Kidney epithelial cell (primary cell): Measurements from ENCODE around the gene PRPSAP1. TPM values are rescaled to one million over a fixed set of nuclear protein-coding genes. Genes with fewer than 3 reads are reported as not detected.
"Not testable (repeated sequence)": the region's sequence is repeated elsewhere in the genome, so short reads cannot be mapped to it uniquely, and the experiment has no call there.

Experiments used
- DNase-seq: peaks from one replicate; pipeline ENCODE4 v3.0.0-alpha.2; 2010; ENCODE audit warnings: low read depth
- H3K27me3 ChIP-seq: 2 replicates; pipeline ENCODE4 v1.6.0; 2011; ENCODE audit warnings: low read length; ENCODE audit not compliant: control insufficient read depth, insufficient read depth
- H3K36me3 ChIP-seq: 2 replicates; pipeline ENCODE4 v1.5.1; 2011; ENCODE audit warnings: low read length; ENCODE audit not compliant: control insufficient read depth, insufficient read depth
- H3K4me3 ChIP-seq: 2 replicates; pipeline ENCODE4 v1.5.1; 2011; ENCODE audit warnings: low read depth, mild to moderate bottlenecking, control low read depth, low read length
- total RNA-seq: library from RNA; depleted of rRNA; stranded (reverse); fragments of >200 nt; gene quantifications from 2 replicates; pipeline ENCODE4 v1.2.3, GENCODE V29; 2015
- TF ChIP-seq, protein P1 (sequence below): IDR thresholded peaks from 2 replicates; pipeline ENCODE4 v1.5.1; 2011; ENCODE audit warnings: mild to moderate bottlenecking, moderate library complexity, low read length, control low read depth, inconsistent platforms; ENCODE audit not compliant: insufficient read depth, poor library complexity, severe bottlenecking

Gene PRPSAP1
- total RNA-seq, 1 donor from 2014 or later = 52.4 TPM

DNA sequence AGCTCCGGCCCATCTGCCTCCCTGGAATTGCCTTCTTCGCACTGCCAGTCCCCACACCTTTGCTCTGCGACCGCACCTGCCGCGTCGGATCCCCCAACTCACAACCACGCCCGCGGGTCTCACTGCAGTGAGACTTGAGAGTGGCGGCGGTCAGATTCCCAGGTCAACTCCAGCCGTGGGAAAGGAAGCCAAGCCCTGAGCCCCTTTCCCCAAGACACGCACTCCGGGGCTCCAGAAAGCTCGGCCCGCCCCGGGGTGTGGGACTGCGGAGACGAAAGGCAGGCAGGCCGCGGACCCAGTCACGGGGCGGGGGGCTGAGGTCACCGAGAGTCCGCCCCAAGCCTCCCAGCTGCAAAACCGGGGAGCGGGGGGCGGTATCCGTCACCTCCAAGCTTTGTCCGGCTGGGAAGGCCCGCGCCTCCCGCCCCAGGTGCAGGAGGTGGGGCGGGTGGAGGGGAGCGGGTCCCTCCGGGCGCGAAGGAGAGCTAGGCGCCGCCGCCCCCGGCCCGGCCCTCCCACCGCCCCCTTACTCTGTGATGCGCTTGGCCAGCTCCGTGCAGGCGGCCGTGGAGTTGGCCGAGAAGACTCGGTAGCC, 615 bp downstream of the PRPSAP1 start:
- no peak for DNase-seq
- TF ChIP-seq, protein P1, sequence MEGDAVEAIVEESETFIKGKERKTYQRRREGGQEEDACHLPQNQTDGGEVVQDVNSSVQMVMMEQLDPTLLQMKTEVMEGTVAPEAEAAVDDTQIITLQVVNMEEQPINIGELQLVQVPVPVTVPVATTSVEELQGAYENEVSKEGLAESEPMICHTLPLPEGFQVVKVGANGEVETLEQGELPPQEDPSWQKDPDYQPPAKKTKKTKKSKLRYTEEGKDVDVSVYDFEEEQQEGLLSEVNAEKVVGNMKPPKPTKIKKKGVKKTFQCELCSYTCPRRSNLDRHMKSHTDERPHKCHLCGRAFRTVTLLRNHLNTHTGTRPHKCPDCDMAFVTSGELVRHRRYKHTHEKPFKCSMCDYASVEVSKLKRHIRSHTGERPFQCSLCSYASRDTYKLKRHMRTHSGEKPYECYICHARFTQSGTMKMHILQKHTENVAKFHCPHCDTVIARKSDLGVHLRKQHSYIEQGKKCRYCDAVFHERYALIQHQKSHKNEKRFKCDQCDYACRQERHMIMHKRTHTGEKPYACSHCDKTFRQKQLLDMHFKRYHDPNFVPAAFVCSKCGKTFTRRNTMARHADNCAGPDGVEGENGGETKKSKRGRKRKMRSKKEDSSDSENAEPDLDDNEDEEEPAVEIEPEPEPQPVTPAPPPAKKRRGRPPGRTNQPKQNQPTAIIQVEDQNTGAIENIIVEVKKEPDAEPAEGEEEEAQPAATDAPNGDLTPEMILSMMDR = no peak
- Histone ChIP-seq H3K36me3 (no peaks in the 10 kb centered on the region), H3K4me3 (peak overlapping the region; percentile 76), H3K27me3 (no peaks in the 10 kb centered on the region)

DNA sequence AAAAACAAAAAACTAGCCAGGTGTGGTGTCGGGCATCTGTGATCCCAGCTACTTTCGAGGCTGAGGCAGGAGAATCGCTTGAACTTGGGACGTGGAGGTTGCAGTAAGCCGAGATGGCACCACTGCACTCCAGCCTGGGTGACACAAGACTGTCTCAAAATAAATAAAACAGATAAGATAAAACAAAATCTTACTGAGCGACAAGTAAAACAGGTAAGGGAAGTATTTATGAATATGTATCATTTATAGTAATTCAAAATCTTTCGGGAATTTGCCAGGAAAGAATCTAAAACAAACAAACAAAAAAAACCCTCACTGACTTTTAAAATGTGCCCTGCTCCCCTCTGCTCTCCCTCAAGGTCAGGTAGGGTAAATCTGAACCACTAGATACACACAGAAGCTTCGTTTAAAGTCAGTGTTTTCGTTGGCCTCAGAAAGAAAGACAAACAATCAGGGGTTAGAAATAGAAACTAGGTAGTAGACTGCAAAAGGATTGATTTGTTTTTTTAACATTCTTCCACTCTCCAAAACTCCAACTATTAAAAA, 2.1 kb downstream of the PRPSAP1 start:
- DNase-seq = no peak
- Histone ChIP-seq H3K4me3 (no peak overlapping the region), H3K36me3 (peaks cover 2% of the 10 kb centered on the region), H3K27me3 (no peaks in the 10 kb centered on the region)
- TF ChIP-seq, protein P1 = no peak

DNA sequence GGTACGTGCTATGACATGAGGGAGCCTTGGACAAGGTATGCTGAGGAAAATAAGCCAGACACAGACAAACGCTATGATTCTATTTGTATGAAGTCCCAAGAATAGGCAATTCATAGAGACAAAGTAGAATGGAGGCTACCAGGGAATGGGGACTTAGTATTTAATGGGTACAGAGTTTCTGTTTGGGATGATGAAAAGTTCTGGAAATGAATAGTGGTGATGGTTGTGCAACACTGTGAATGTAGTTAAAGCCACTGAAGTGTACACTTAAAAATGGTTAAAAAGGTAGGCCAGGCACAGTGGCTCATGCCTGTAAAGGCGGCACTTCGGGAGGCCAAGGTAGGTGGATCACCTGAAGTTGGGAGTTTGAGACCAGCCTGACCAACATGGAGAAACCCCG, 3.3 kb downstream of the PRPSAP1 start:
- DNase-seq = no peak
- Histone ChIP-seq H3K27me3 (no peaks in the 10 kb centered on the region), H3K36me3 (peaks cover 2% of the 10 kb centered on the region), H3K4me3 (no peak overlapping the region)
- TF ChIP-seq, protein P1 = no peak

DNA sequence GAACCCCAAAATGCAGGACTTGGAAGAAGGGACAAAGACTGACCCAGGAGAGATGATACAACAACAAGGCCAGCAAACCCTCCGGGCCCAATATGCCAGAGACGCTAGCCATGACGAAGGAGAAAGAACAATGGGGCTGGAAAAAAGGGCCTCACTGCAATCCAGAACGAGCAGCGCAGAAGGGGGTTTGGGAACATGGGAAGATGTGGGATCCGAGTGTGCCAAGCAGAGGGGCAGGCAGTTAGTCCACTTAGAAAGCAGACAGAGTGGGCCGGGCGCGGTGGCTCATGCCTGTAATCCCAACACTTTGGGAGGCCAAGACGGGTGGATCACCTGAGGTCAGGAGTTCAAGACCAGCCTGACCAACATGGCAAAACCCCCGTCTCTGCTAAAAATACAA, 6.8 kb downstream of the PRPSAP1 start:
- not testable (repeated sequence) for DNase-seq, H3K36me3 ChIP-seq, H3K27me3 ChIP-seq, H3K4me3 ChIP-seq

DNA sequence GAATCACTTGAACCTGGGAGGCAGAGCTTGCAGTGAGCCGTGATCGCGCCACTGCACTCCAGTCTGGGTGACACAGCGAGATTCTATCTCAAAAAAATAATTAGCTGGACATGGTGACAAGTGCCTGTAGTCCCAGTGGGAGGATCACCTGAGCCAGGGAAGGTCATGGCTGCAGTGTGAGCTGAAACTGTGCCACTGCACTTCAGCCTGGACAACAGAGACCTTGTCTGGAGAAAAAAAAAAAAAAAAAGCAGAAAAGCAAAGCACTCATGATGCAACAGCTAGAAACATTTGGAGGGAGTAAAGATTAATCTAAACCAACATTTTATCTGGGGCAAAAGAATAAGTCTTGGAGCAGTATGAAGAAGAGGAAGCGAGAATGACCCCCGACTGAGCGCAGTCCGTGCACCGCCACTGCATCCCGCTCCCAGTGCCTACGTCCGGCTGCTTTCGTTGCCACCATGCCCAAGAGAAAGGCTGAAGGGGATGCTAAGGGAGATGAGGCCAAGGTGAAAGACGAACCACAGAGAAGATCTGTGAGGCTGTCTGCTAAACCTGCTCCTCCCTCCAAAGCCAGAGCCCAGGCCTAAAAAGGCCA, 8.2 kb downstream of the PRPSAP1 start:
- peaks cover 2% of the 10 kb centered on the region for H3K36me3 ChIP-seq
- H3K27me3 ChIP-seq = no peaks in the 10 kb centered on the region

DNA sequence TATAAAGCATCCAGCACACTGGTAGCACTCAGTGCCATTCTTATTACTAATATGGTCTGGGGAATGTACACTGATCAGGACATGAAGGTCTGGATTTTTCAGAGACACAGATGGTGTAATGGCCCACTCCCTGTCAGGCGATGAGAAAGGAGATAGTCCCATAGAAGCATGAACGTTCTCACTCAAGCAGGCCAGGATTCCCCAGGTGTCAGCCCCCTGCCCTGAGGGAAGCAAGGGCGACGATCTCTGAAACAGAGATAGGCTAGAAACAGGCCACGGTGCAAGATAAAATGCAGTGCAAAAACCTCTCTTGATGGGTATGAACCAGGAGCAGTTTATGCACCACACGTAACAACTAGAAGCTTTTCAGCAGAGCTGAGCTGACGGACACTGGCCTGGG, 10.6 kb downstream of the PRPSAP1 start:
- Histone ChIP-seq H3K36me3 (peaks cover 2% of the 10 kb centered on the region), H3K27me3 (no peaks in the 10 kb centered on the region), H3K4me3 (no peak overlapping the region)
- no peak for DNase-seq
- TF ChIP-seq, protein P1 = no peak

More for the DNA sequence above, 8.2 kb downstream of the PRPSAP1 start:
- TF ChIP-seq, protein P1 = no peak
- no peak for DNase-seq
- H3K4me3 ChIP-seq = no peak overlapping the region
